ENCODE measurements around the gene KRTAP12-1. TPM values are rescaled to one million over a fixed set of nuclear protein-coding genes. Genes with fewer than 3 reads are reported as not detected.

Gene KRTAP12-1
- total and polyA plus RNA-seq, 2 of the 8 experiments (the other 6 are each of a cell fraction or from before 2014, with no cell fraction given) = 0.50 to 0.73 TPM

GRCh38 chr21:44701023-44701400, 19.0 kb upstream of the KRTAP12-1 start:
- H3K27me3 ChIP-seq (replicated peaks in 1 of 4; ENCODE audit: control insufficient read depth in 3 of 4, extremely low read depth in 1 of 4, insufficient read depth in 3 of 4, low read length in 3 of 4) = peaks cover 0 to 2% (median under 1%) of the 10 kb centered on the region in 4 experiments; a peak in 3 of 7 replicates
- H3K18ac ChIP-seq (ENCODE audit: extremely low read depth, low read length) = no peak overlapping the region
- H3K4me3 ChIP-seq (ENCODE audit: extremely low read depth in 1 of 4, insufficient read depth in 2 of 4, low read depth in 3 of 4, low read length in 4 of 4) = no peak overlapping the region
- H4K8ac ChIP-seq (ENCODE audit: extremely low read depth, insufficient read depth, low read length) = no peak overlapping the region
- H3K9me3 ChIP-seq (ENCODE audit: insufficient read depth in 2 of 2, low read depth in 1 of 2, low read length in 1 of 2) = no peaks in the 10 kb centered on the region
- no peak overlapping the region for H2BK15ac ChIP-seq (ENCODE audit: low read length)
- H3K4me1 ChIP-seq (replicated peaks in 1 of 4; ENCODE audit: control insufficient read depth in 3 of 4, insufficient read depth in 4 of 4, low read length in 3 of 4) = peaks cover 3 to 53% (median 44%) of the 10 kb centered on the region in 4 experiments
- H3K36me3 ChIP-seq (ENCODE audit: control insufficient read depth in 2 of 4, insufficient read depth in 4 of 4, low read length in 3 of 4) = no peaks in the 10 kb centered on the region
- no peak overlapping the region for H2AFZ ChIP-seq (ENCODE audit: low read length)
- H2BK20ac ChIP-seq (ENCODE audit: low read length) = peak overlapping the region; percentile 75; the same call in 1 of the 2 replicates
- H3K79me2 ChIP-seq (ENCODE audit: control insufficient read depth in 1 of 2, insufficient read depth in 2 of 2, low read length in 2 of 2) = no peaks in the 10 kb centered on the region
- ChIA-PET CTCF (ENCODE audit: partially characterized antibody) (interaction anchor here (1.1 to 3.1 kb wide), 5 partner anchors 9 to 190 kb away, joined by 3 to 11 read pairs (median 5); partner anchors contain the start of genes KRTAP10-9 and TSPEAR), POLR2A (ENCODE audit: partially characterized antibody) (no interaction called here)
- H3K4me2 ChIP-seq (ENCODE audit: insufficient read depth in 1 of 2, low read depth in 2 of 2, low read length in 2 of 2) = no peak overlapping the region
- no peak overlapping the region for H3K27ac ChIP-seq (ENCODE audit: low read depth, low read length)
- DNase-seq (ENCODE audit: low read depth in 1 of 2, low spot score in 2 of 2) = no peak
- peak overlapping the region; percentile 96; the same call in 1 of the 2 replicates for H2BK12ac ChIP-seq (ENCODE audit: low read depth, low read length)
- FAIRE-seq = no peak
- peaks cover 0 to 2% of the 10 kb centered on the region in 2 experiments for H4K20me1 ChIP-seq (replicated peaks in 1 of 2; ENCODE audit: control insufficient read depth in 1 of 2, insufficient read depth in 2 of 2, low read length in 2 of 2)
- H3K23ac ChIP-seq (ENCODE audit: insufficient read length) = no peak overlapping the region
- H4K91ac ChIP-seq (replicated peaks; ENCODE audit: insufficient read length, low read length) = no peak overlapping the region
- H2BK120ac ChIP-seq (replicated peaks; ENCODE audit: low read depth, low read length) = no peak overlapping the region
- no peak overlapping the region for H4K5ac ChIP-seq (ENCODE audit: insufficient read length, low read depth, low read length)
- peak overlapping the region; percentile 80; the same call in 1 of the 2 replicates for H2AK5ac ChIP-seq (ENCODE audit: low read depth, low read length)
- H3K79me1 ChIP-seq (ENCODE audit: low read depth, low read length) = no peaks in the 10 kb centered on the region
- H2BK5ac ChIP-seq (ENCODE audit: low read depth, low read length) = no peak overlapping the region
- 84% methylated on average over 14 of the region's 14 CpGs; no CpG with 5 or more reads in 1 of the 2 experiments for WGBS, 2 experiments (ENCODE audit: extremely low coverage in 1 of 2, insufficient coverage in 1 of 2, insufficient read length in 1 of 2, insufficient replicate concordance in 2 of 2, low coverage in 1 of 2, low lambda C conversion rate in 2 of 2, missing lambda C conversion rate in 1 of 2)
- no peak overlapping the region for H3K4ac ChIP-seq (replicated peaks; ENCODE audit: insufficient read length, low read depth, low read length)
- no peak overlapping the region for H3K9ac ChIP-seq (replicated peaks in 1 of 4; ENCODE audit: extremely low read depth in 1 of 4, low read depth in 3 of 4, low read length in 3 of 4)
- peaks cover 3% of the 10 kb centered on the region; the same call in 1 of the 2 replicates for H3K23me2 ChIP-seq (ENCODE audit: low read depth, low read length)
- H3K56ac ChIP-seq (replicated peaks; ENCODE audit: insufficient read length, low read depth, low read length) = no peak overlapping the region
- H3K14ac ChIP-seq (ENCODE audit: insufficient read length) = no peak overlapping the region
- TF ChIP-seq, protein P1, sequence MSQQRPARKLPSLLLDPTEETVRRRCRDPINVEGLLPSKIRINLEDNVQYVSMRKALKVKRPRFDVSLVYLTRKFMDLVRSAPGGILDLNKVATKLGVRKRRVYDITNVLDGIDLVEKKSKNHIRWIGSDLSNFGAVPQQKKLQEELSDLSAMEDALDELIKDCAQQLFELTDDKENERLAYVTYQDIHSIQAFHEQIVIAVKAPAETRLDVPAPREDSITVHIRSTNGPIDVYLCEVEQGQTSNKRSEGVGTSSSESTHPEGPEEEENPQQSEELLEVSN (IDR thresholded peaks at IDR 0.05) = no peak
- TF ChIP-seq SP1 (IDR thresholded peaks at IDR 0.05; ENCODE audit: low read depth, low read length) (no peak), SP2 (IDR thresholded peaks at IDR 0.05; ENCODE audit: low read length) (no peak), GABPA (IDR thresholded peaks at IDR 0.05; ENCODE audit: borderline replicate concordance, insufficient read depth, low read length) (no peak), TEAD4 (IDR thresholded peaks at IDR 0.05; ENCODE audit: low read depth, low read length) (no peak), RNF2 (IDR thresholded peaks at IDR 0.05; ENCODE audit: borderline replicate concordance, low read depth, low read length, missing control alignments, poor library complexity, severe bottlenecking) (no peak), CTCF (IDR thresholded peaks at IDR 0.05; ENCODE audit: control extremely low read depth in 1 of 3, insufficient read depth in 1 of 3, low read depth in 1 of 3, low read length in 3 of 3) (no peak), PHF8 (conservative IDR thresholded peaks at IDR 0.05; ENCODE audit: low read depth, low read length) (no peak), SRF (IDR thresholded peaks at IDR 0.05; ENCODE audit: low read depth, low read length) (no peak), NANOG (IDR thresholded peaks at IDR 0.05; ENCODE audit: insufficient read depth, low read depth, low read length, poor library complexity, severe bottlenecking) (no peak)

Data from H1 (cell line).